Measurements from ENCODE around the gene AP2A2.
"Not testable (repeated sequence)": the region's sequence is repeated elsewhere in the genome, so short reads cannot be mapped to it uniquely, and the experiment has no call there.

AP2A2 gene

DNA sequence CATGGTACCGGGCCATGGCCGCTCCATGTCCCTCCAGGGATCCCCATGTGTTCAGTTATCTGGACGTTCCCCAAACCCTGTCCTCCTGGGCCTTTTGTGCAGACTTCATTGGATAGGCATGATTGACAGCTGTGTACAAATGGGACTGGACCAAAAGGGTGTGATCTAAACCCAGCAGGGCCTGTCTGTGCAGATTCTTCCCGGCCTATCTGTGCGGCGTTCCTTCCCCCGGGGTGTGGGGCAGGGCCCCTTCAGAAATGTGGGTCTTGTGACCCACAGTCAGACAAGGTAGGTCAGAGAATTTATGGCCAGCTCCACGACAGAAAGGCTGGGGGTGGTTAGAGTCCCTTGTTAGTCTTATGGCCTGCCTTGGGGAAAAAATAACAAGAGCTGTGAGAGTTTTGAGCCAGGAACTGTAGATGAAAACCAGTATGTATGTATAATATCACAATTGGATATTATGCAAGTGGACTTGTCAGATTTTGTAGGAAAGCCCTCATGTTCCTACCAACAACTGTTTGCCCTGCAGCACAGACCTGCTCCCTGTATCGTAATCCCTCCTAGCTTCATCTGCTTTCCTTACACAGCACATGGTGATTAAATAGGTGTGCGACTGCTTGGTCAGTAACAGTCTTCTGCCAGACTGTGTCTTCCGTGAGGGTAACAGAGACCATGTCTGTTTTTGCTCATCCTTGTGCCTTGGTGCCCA, 31.7 kb downstream of the AP2A2 start:
- no peak for DNase-seq

DNA sequence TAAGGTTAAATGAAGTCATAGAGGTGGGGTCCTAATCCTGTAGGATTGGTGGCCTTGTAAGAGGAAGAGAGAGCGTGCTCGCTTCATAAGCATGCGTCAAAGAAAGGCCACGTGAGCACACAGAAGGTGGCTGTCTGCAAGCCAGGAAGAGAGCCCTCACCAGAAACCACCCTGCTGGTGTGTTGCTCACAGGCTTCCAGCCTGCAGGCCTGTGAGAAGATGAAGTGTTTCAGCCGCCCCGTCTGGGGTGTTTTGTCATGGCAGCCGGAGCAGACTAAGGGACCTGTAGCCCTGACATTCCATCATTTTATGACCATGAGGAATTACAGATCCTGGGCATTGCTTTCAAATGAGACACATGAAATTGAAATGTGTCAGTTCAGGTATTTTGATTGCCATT, 32.4 kb downstream of the AP2A2 start:
- DNase-seq, result no peak

DNA sequence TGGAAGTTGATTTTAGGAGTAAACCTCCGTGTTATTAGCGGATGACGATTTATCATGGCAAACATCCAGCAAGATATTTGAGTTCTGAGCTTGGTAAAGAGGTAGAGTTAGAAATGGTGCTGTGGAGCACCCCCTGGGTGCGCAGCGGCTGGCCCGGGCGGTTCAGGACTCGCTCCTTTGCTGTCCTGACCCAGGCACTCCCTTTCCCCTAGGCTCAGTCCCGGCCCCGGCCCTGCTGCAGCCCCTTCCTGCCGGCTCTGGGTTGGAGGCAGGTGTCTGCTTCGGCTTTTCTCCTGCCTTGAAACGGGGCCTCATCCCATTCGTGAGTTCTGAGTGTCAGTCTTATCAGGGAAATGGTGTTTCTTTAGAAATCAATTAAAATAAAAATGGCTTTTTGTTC, 33.4 kb downstream of the AP2A2 start:
- DNase-seq, result no peak

DNA sequence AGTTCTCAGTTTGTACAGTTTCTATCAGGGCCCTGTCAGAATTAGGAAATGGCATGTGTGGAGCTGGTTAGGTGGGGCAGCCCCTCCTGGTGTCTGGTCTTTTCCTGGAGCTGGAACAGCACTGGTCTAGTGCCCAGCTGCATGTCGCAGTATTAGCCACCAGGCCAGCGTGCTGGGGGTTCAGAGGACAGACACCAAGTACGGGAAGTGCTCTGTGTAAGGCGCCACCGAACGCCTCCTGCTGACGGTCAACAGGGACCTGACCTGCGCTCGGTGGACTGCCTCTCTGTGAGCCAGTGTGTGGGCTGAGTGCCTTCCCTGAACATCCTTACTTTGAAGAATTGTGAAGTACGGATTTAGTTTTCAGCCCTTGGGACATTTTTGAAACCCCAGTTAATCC, 33.9 kb downstream of the AP2A2 start:
- DNase-seq, result no peak

DNA sequence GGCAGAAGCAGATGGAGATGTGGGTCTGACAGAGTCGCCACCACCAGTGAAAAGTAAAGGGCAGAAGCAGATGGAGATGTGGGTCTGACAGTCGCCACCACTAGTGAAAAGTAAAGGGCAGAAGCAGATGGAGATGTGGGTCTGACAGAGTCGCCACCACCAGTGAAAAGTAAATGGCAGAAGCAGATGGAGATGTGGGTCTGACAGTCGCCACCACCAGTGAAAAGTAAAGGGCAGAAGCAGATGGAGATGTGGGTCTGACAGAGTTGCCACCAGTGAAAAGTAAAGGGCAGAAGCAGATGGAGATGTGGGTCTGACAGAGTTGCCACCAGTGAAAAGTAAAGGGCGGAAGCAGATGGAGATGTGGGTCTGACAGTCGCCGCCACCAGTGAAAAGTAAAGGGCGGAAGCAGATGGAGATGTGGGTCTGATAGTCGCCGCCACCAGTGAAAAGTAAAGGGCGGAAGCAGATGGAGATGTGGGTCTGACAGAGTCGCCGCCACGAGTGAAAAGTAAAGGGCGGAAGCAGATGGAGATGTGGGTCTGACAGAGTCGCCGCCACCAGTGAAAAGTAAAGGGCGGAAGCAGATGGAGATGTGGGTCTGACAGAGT, 35.7 kb downstream of the AP2A2 start:
- not testable (repeated sequence) for DNase-seq

DNA sequence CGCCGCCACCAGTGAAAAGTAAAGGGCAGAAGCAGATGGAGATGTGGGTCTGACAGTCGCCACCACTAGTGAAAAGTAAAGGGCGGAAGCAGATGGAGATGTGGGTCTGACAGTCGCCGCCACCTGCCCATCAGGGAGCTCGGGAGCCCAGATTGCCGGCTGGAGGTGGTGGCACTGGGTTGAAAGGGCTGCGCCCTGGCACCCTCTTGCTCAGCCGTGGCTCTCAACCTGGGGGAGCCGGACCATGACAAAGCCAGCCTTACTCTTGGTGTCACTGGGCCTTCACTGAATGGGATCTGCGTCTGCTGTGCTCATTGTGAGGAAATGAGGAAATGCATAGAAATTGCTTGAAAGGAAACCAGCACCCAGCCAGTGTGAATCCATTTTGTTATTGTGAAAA, 36.3 kb downstream of the AP2A2 start:
- no peak for DNase-seq

DNA sequence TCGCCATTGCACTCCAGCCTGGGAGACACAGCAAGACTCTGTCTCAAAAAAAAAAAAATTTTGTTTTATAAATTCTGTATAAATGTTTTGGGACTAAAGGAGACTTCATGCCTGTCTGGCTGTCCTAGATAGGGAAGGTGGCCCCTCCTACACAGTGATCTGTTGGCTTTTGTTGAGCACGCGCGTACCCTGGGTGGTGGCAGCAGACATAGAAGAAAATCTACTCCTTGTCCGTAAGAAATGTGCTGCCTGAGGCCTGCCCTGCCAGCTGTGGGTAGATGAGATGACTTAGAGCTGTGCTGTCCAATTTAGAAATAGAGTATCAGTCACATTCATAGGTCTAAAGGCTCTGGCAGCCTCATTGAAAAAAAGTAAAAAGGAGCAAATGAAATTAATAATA, 37.0 kb downstream of the AP2A2 start:
- DNase-seq, result no peak

DNA sequence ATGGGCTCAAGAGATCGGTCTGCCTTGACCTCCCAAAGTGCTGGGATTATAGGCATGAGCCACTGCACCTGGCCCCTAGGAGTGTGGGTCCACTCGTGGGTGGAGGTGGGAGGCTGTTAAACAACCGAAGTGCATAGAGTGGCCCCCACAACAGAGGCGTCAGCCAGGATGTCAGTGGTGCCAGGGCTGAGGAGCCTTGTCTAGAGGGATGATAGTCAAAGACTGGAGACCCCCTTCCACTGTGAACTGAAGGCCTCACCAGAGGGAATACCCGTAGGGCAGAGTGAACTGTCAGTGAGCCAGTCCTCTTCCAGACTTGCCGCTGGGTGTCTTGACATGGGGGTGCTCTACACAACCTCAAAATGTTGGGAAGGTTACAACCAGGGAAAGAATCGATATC, 38.2 kb downstream of the AP2A2 start:
- DNase-seq, result no peak

DNA sequence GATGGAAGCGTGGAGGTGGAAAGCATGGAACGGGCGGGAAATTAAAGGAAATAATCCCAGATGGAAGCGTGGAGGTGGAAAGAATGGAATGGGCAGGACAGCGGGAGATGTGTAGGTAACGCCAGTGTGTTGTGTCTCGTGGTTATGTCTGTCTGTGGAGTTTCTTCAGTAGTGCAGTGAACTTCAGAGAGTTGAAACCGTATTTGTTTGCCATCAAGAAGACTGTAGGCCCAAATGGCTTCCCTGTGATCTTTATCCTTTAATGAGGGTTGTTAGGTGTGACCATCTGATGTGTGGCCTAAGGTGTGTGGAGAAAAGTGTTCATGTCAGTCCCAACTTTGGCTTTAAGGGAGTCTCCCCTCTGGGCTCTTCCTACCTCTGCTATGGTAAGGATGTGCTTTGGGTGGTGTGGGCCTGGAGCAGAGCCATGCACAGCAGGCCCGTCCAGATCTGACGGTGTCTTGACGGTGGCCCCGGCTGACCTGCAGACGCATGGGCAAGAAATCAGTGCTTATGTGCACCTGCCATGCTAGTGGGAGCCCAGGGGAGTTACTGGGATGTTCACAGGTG, 39.6 kb downstream of the AP2A2 start:
- DNase-seq, result no peak

DNA sequence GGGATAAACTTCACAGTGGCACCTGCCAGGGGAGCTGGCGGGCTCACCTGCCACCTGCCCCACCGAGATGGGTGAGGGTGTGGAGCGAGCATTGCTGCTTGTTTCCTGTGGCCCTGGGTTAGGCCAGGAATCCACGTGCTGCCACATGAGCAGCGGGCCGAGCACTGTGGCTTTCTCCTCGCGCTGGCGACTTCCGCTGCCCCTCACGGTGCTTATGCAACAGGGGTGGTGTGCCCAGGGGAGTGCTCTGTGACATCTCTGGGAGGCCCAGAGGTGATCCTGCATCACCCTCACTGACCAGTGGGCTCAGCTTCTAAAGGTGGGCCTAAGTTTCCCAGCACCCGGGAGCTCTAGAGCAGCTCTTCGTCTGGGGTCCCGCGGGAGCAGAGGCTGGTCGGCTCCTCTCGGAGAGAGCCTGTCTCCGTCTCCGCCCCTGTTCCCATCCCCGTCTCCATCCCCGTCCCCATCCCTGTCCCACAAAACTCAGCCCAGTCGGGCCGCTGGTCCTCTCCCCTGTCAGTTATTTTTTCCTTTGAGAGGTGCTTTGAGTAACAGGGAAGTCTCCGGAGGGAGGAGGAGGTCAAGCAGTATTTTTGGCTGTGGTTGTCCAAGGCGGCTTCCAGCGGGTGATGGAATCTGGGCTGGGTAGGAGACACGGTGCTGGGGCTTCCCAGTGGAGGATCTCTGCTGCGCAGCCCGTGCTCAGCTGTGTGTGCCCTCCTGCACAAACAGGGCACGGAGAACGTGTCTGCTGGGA, 42.5 kb downstream of the AP2A2 start:
- no peak for DNase-seq

DNA sequence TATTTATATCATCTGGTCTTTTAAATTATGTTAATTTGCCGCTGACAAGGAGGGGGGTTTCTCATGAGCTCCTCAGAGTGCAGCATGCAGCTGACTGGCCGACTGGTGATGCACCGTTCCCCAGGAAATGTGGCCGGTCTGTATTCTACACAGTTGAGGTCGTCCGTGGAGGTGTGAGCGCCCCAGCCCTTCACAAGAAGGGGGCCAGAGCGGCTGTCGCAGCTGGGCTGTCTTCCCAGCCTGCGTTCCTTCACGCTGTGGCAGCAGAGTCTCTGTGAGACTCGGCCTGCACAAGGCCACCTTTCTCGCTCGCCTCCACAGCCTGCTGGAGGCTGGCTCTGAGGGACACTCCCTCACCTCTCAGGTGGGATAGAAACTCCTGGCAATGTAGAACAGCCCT, 43.2 kb downstream of the AP2A2 start:
- no peak for DNase-seq

DNA sequence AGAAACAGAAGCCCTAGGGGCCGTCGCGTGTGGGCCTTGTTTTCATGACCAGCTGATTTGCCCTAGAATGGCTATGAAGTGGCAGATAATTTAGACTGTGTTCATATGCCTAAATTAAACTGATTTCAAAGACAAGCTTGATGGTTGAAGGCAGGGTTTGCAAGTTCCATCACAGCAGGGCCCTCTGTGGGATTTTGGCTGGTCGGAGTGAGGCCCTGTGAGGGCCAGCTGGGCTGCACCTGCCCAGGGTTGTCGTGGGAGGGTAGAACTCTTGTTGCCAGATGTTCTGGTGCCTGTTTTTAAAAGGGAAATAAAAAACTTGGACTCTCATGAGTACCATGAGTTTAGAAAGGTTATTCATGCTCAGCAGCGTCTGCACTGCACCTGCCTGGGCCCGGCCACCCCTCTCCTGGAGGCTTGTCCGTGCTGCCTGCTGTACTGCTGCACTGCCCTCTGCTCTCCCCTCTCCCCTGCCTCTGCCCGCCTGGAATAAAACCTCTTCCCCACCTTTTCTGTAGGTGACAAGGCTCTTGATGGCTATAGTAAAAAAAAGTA, 44.1 kb downstream of the AP2A2 start:
- no peak for DNase-seq

DNA sequence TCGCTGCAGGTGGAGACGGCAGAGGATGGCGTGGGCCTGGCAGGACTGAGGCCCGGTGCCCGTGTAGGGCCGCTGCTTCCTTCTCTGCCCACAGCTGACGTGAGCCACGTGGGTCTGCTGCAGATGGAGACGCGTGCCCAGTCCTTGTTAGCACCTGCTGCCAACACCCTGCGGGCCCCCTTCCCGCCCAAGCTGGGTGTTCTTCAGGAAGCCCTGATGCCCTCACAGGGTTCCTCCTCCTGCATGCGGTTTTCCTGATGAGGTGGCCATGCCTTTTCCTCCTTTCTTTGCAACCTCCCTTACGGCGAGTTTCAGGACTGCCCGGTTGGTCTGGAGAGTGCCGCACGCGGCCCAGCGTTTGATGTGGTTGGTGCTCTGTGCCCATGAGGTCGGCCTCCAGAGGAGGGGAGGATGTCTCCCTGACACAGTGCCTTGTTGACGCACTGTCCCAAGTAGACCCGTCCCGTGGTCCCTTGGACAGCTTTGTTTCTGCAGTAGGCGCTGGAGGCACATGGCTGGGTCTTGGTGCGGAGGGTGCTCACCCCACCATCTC, 44.7 kb downstream of the AP2A2 start:
- no peak for DNase-seq

DNA sequence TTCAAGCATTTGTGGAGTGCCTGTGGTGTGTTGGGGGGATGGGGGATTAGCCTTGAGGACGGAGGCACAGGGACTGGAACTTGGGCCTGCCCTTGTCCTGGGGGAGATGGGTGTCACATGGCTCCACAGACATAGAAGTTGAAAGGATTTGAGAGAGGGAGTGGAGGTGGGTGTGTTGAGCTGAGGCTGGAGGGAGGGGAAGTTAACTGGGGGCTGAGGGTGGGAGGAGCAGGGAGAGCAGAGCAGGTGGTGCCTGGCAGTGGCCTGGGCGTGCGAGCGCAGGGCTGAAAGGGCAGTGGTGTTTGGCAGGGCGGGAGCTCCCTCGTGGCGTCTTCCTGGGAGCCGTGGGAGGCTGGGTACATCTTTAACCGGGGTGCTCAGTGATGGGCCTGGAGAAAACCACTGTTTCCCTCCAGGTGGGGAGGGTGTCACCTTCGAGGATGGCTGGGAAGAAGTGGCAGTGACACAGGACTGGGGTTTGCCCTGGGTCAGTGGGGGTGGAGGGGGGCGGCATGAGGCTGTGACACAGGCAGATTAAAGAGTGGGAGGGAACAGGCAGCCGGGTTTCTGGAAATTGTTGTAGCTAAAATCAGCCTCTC, 45.5 kb downstream of the AP2A2 start:
- DNase-seq, result no peak

DNA sequence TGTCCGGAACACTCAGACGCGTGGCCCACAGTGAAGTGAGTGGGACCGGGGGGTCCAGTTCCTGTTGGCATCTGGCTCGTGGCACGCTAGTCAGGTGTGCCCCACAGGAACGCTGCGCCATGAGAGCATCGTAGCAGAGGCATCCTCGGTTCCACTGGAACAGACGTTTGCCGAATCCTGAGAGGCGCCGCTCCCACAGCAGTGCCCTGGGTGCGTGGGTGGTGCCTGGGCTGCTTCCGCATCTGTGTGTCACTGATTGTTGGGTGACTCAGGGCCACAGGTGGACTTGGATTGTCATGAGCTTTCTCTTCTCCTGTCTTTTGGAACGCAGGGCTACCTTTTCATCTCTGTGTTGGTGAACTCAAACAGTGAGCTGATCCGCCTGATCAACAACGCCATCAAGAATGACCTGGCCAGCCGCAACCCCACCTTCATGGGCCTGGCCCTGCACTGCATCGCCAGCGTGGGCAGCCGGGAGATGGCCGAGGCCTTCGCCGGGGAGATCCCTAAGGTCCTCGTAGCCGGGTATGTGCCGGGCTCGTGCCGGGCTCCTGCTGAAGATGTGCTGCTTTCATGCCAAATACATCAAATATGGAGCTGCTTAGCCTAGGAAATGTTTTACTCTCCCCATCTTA, 46.2 kb downstream of the AP2A2 start:
- DNase-seq, result no peak

DNA sequence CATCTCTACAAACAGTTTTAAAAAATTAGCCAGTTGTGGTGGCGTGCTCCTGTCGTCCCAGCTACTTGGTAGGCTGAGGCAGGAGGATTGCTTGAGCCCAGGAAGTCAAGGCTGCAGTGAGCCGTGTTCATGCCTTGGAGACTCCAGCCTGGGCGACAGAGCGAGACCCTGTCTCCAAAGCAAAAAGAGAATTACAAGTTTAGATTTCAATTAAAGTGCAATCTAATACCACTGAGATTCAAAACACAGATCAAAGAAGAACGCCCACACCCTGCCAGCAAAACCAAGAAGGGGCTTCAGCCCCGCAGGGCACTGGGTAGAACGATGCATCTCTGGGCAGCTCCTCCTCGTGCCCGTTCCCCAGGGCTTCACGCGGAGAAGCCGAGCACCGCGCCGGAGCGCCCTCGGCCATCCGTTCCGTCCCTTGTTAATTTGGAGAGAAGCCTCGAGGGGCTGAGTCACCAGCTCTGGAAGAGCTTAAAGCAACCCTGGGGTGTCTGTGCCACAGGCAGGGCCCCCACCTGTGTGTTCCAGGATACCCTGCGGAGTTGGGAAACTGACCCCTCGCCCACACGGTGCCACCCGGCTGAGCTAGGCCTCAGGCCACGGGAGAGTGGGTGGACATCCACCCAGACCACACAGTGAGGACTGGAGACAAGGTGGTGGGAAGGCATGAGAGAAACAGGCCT, 47.0 kb downstream of the AP2A2 start:
- DNase-seq, result no peak

DNA sequence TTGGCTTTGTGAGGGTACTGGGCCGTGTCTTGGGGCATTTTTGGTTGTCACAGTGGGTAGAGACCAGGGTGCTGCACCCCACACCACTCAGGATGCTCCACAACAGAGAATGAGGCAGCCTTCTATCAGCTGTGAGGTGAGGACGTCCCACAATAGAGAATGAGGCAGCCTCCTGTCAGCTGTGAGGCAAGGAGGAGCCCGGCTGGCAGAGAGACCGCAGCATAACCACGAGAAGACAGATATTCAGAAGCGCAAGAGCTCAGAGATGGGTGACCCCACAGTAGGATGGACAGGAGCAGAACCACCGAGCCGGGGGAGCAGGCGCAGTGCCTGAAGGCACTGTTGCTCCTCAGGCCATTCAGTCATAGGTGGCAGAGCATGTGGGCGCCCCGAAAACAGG, 47.6 kb downstream of the AP2A2 start:
- DNase-seq, result no peak

DNA sequence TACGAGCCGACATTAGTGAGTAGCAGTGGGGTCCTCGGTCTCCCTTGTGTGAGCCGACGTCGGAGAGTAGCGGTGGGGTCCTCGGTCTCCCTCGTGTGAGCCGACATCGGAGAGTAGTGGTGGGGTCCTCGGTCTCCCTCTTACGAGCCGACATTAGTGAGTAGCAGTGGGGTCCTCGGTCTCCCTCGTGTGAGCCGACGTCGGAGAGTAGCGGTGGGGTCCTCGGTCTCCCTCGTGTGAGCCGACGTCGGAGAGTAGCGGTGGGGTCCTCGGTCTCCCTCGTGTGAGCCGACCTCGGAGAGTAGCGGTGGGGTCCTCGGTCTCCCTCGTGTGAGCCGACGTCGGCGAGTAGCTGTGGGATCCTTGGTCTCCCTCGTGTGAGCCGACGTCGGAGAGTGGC, 49.7 kb downstream of the AP2A2 start:
- not testable (repeated sequence) for DNase-seq

DNA sequence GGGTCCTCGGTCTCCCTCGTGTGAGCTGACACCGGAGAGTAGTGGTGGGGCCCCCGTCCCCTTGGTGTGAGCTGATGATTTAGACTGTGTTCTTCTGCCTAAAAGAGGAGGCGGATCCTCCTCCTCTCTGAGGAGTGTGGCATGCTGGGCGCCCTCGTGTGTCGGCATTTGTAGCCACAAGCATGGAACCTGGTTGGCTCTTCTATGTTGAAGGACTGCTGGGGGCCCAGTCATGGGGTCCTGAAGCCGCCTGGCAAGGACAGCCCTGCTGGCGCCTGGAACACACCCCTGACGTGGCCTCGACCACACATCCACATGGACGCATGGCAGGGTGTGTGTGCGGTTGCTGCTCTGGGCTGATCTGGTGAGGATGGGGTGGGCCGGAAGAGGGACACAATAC, 50.2 kb downstream of the AP2A2 start:
- no peak for DNase-seq

DNA sequence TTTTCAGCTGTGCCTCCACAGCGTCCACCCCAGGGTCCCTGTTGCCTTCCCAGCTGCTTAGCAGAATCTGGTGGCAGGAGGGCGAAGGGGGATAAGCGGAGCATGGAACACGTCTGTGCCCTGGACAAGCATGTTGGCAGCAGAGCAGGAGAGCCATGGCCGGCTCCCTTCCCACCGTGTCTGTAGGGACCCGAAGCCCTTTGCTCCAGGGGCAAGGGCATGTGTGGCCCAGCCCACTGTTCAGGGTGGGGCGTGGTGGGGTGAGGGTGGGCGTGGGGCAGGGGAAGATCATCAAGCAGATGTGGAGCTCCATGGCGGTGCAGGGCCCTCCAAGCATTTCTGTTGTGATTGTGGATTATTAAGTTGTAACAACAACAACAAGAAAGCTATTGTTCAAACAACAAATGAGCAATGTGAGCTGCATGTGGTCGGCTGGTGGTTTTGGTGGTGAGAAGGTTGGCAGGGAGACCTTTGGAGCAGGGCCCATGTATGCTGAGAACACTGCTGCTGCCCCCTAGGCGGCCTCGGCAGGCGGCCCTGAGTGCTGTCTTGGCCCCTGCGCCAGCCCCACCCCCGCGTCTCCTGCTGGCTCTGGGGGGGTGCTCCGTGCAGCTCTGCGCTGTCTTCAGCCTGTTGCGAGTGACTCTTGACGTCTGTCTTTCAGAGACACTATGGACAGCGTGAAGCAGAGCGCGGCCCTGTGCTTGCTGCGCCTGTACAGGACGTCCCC, 50.9 kb downstream of the AP2A2 start:
- DNase-seq, result no peak

All from DMS153 (cell line).